Duodenal mucosa (tissue), 2 donors: Measurements from ENCODE around the gene ENAH.
A peak's percentile ranks its signal among the peaks of the same experiment; 100 is the strongest.
"Not testable (repeated sequence)": the region's sequence is repeated elsewhere in the genome, so short reads cannot be mapped to it uniquely, and the experiment has no call there.

ENCODE experiments used
- H3K27ac ChIP-seq: one replicate; pipeline ENCODE4 v1.7.0; 2013; ENCODE audit warnings: low read depth, low read length
- H3K27me3 ChIP-seq, 2 donors: one replicate each; pipeline ENCODE4 v1.7.0; 2013; ENCODE audit warnings: low read length in 2 of 2, control low read depth in 1 of 2; ENCODE audit not compliant: insufficient read depth in 2 of 2, control insufficient read depth in 1 of 2
- H3K36me3 ChIP-seq, 2 donors: one replicate each; pipeline ENCODE4 v1.7.0; 2013; ENCODE audit warnings: low read length in 2 of 2, control low read depth in 1 of 2; ENCODE audit not compliant: insufficient read depth in 2 of 2, control insufficient read depth in 1 of 2
- H3K4me1 ChIP-seq, 2 donors: one replicate each; pipeline ENCODE4 v1.7.0; 2013; ENCODE audit warnings: low read length in 2 of 2, control low read depth in 1 of 2; ENCODE audit not compliant: insufficient read depth in 2 of 2, control insufficient read depth in 1 of 2
- H3K4me3 ChIP-seq, 2 donors: one replicate each; pipeline ENCODE4 v1.7.0; 2013; ENCODE audit warnings: low read length in 2 of 2, low read depth in 1 of 2
- H3K9ac ChIP-seq, 2 donors: one replicate each; pipeline ENCODE4 v1.7.0; 2013; ENCODE audit warnings: low read length in 2 of 2, low read depth in 1 of 2
- H3K9me3 ChIP-seq, 2 donors: one replicate each; pipeline ENCODE4 v1.7.0; 2013; ENCODE audit warnings: low read length in 2 of 2, control low read depth in 1 of 2; ENCODE audit not compliant: control insufficient read depth in 1 of 2

The ENAH gene

GRCh38 chr1:225658041-225658440 lies 5.1 kb upstream of the ENAH start:
- Histone ChIP-seq H3K4me1 (peaks cover 0 to 6% of the 10 kb centered on the region in 2 donors), H3K27me3 (no peaks in the 10 kb centered on the region), H3K4me3 (no peak overlapping the region), H3K9ac (no peak overlapping the region), H3K27ac (no peak overlapping the region), H3K36me3 (no peaks in the 10 kb centered on the region), H3K9me3 (no peaks in the 10 kb centered on the region)

- Histone ChIP-seq H3K36me3 (no peaks in the 10 kb centered on the region), H3K9me3 (no peaks in the 10 kb centered on the region), H3K27ac (no peak overlapping the region), H3K9ac (no peak overlapping the region), H3K4me3 (no peak overlapping the region), H3K27me3 (no peaks in the 10 kb centered on the region), H3K4me1 (peaks cover 0 to 6% of the 10 kb centered on the region in 2 donors)
Observed at GRCh38 chr1:225657462-225657989, 4.6 kb upstream of the ENAH start.

GRCh38 chr1:225656259-225656655 lies 3.3 kb upstream of the ENAH start:
- H3K4me3 ChIP-seq, H3K36me3 ChIP-seq, H3K27me3 ChIP-seq, H3K4me1 ChIP-seq, H3K9ac ChIP-seq, H3K27ac ChIP-seq, H3K9me3 ChIP-seq: not testable (repeated sequence)

GRCh38 chr1:225655509-225656258 lies 2.8 kb upstream of the ENAH start:
- no peaks in the 10 kb centered on the region for H3K36me3 ChIP-seq
- no peak overlapping the region for H3K4me3 ChIP-seq
- H3K27me3 ChIP-seq: no peaks in the 10 kb centered on the region
- no peaks in the 10 kb centered on the region for H3K9me3 ChIP-seq
- no peak overlapping the region for H3K9ac ChIP-seq
- H3K4me1 ChIP-seq: peaks cover 0 to 6% of the 10 kb centered on the region in 2 donors
- H3K27ac ChIP-seq: no peak overlapping the region

- Histone ChIP-seq H3K27ac (peak overlapping the region; percentile 34), H3K4me1 (peaks cover 0 to 6% of the 10 kb centered on the region in 2 donors), H3K4me3 (no peak overlapping the region), H3K9ac (no peak overlapping the region), H3K9me3 (no peaks in the 10 kb centered on the region), H3K36me3 (no peaks in the 10 kb centered on the region), H3K27me3 (no peaks in the 10 kb centered on the region)
Observed at GRCh38 chr1:225654688-225655508, 2.0 kb upstream of the ENAH start.

GRCh38 chr1:225654277-225654597 lies 1.3 kb upstream of the ENAH start:
- H3K27ac ChIP-seq: no peak overlapping the region

GRCh38 chr1:225653463-225654276 lies 747 bp upstream of the ENAH start:
- H3K36me3 ChIP-seq: no peaks in the 10 kb centered on the region
- peaks cover 0 to 6% of the 10 kb centered on the region in 2 donors for H3K4me1 ChIP-seq
- peak overlapping the region; percentile 56 to 59 for H3K9ac ChIP-seq
- H3K27ac ChIP-seq: peak overlapping the region; percentile 93
- H3K27me3 ChIP-seq: no peaks in the 10 kb centered on the region
- no peaks in the 10 kb centered on the region for H3K9me3 ChIP-seq
- peak overlapping the region; percentile 62 to 76 for H3K4me3 ChIP-seq

More at GRCh38 chr1:225654277-225654597, 1.3 kb upstream of the ENAH start:
- H3K27me3 ChIP-seq: no peaks in the 10 kb centered on the region
- peak overlapping the region; percentile 62 to 76 for H3K4me3 ChIP-seq
- H3K9ac ChIP-seq: peak overlapping the region in 1 of 2 donors; percentile 56
- no peaks in the 10 kb centered on the region for H3K36me3 ChIP-seq
- peaks cover 0 to 6% of the 10 kb centered on the region in 2 donors for H3K4me1 ChIP-seq
- no peaks in the 10 kb centered on the region for H3K9me3 ChIP-seq

- peak overlapping the region; percentile 87 to 94 for H3K4me3 ChIP-seq
- H3K9me3 ChIP-seq: no peaks in the 10 kb centered on the region
- H3K9ac ChIP-seq: peak overlapping the region; percentile 81 to 85
- H3K36me3 ChIP-seq: no peaks in the 10 kb centered on the region
- H3K27me3 ChIP-seq: no peaks in the 10 kb centered on the region
- peaks cover 0 to 6% of the 10 kb centered on the region in 2 donors for H3K4me1 ChIP-seq
- H3K27ac ChIP-seq: peak overlapping the region; percentile 80
Observed at GRCh38 chr1:225651872-225652728, 823 bp downstream of the ENAH start.

- peak overlapping the region; percentile 87 to 94 for H3K4me3 ChIP-seq
- H3K27me3 ChIP-seq: no peaks in the 10 kb centered on the region
- no peaks in the 10 kb centered on the region for H3K36me3 ChIP-seq
- H3K4me1 ChIP-seq: peaks cover 0 to 6% of the 10 kb centered on the region in 2 donors
- H3K27ac ChIP-seq: peak overlapping the region; percentile 11
- H3K9me3 ChIP-seq: no peaks in the 10 kb centered on the region
- peak overlapping the region; percentile 81 to 85 for H3K9ac ChIP-seq
Observed at GRCh38 chr1:225651376-225651871, 1.5 kb downstream of the ENAH start.
